Astrocyte (in vitro differentiated cells and primary cell): ENCODE measurements around the gene GAS2. TPM values are rescaled to one million over a fixed set of nuclear protein-coding genes. Genes with fewer than 3 reads are reported as not detected.
"Not testable (repeated sequence)": the region's sequence is repeated elsewhere in the genome, so short reads cannot be mapped to it uniquely, and the experiment has no call there.

Experiments
- DNase-seq: peaks from one replicate; pipeline ENCODE4 v3.0.0-alpha.2; 2010; ENCODE audit warnings: low read depth
- FAIRE-seq: peaks from 2 replicates; lab custom pipeline; 2011; peaks lifted over from hg19 to GRCh38; lab: Jason Lieb, UNC
- H2AFZ ChIP-seq: 2 replicates; pipeline ENCODE4 v1.6.0; 2012; ENCODE audit warnings: low read depth, low read length, inconsistent platforms
- H3K27ac ChIP-seq: 2 replicates; pipeline ENCODE4 v1.5.1; 2011; ENCODE audit warnings: low read depth, low read length, inconsistent platforms
- H3K27me3 ChIP-seq: 2 replicates; pipeline ENCODE4 v1.6.0; 2011; ENCODE audit warnings: low read length, inconsistent platforms; ENCODE audit not compliant: insufficient read depth
- H3K36me3 ChIP-seq: 2 replicates; pipeline ENCODE4 v1.5.1; 2011; ENCODE audit warnings: low read length, inconsistent platforms; ENCODE audit not compliant: insufficient read depth
- H3K4me1 ChIP-seq: 2 replicates; pipeline ENCODE4 v1.5.1; 2011; ENCODE audit warnings: low read length, inconsistent platforms; ENCODE audit not compliant: insufficient read depth
- H3K4me2 ChIP-seq: 2 replicates; pipeline ENCODE4 v1.6.0; 2012; ENCODE audit warnings: low read length, inconsistent platforms
- H3K4me3 ChIP-seq: 2 replicates; pipeline ENCODE4 v1.5.1; 2011; ENCODE audit warnings: low read depth, mild to moderate bottlenecking, low read length, inconsistent platforms; ENCODE audit not compliant: insufficient read depth
- H3K79me2 ChIP-seq: 2 replicates; pipeline ENCODE4 v1.6.0; 2012; ENCODE audit warnings: mild to moderate bottlenecking, low read length, inconsistent platforms; ENCODE audit not compliant: insufficient read depth
- H3K9ac ChIP-seq: 2 replicates; pipeline ENCODE4 v1.6.0; 2012; ENCODE audit warnings: mild to moderate bottlenecking, low read length, inconsistent platforms
- H3K9me3 ChIP-seq: 2 replicates; pipeline ENCODE4 v1.5.1; 2012; ENCODE audit warnings: low read depth, mild to moderate bottlenecking, low read length, inconsistent platforms; ENCODE audit not compliant: insufficient read depth
- H4K20me1 ChIP-seq: 2 replicates; pipeline ENCODE4 v1.6.0; 2012; ENCODE audit warnings: low read length, inconsistent platforms; ENCODE audit not compliant: insufficient read depth
- H3K27ac Mint-ChIP-seq: one replicate; pipeline ENCODE4 v1.8.0; 2021; ENCODE audit warnings: mild to moderate bottlenecking, mixed read lengths; ENCODE audit not compliant: unreplicated experiment
- H3K27me3 Mint-ChIP-seq: one replicate; pipeline ENCODE4 v1.8.0; 2021; ENCODE audit warnings: low read depth, mixed read lengths; ENCODE audit not compliant: unreplicated experiment
- H3K36me3 Mint-ChIP-seq: one replicate; pipeline ENCODE4 v1.8.0; 2021; ENCODE audit warnings: low read depth, mixed read lengths; ENCODE audit not compliant: unreplicated experiment
- H3K4me1 Mint-ChIP-seq: one replicate; pipeline ENCODE4 v1.8.0; 2021; ENCODE audit warnings: low read depth, mixed read lengths; ENCODE audit not compliant: unreplicated experiment
- H3K4me3 Mint-ChIP-seq: one replicate; pipeline ENCODE4 v1.8.0; 2021; ENCODE audit warnings: mild to moderate bottlenecking, moderate library complexity, mixed read lengths; ENCODE audit not compliant: unreplicated experiment
- H3K9me3 Mint-ChIP-seq: one replicate; pipeline ENCODE4 v1.8.0; 2021; ENCODE audit warnings: mild to moderate bottlenecking, mixed read lengths; ENCODE audit not compliant: unreplicated experiment
- CTCF ChIP-seq: IDR thresholded peaks from 2 replicates; pipeline ENCODE4 v1.5.1; 2011; ENCODE audit warnings: low read depth, mild to moderate bottlenecking, inconsistent platforms, low read length, moderate library complexity; ENCODE audit not compliant: insufficient read depth
- EZH2 ChIP-seq: IDR thresholded peaks from 2 replicates; pipeline ENCODE4 v1.6.1; 2012; ENCODE audit warnings: mild to moderate bottlenecking, low read length, inconsistent platforms; ENCODE audit not compliant: insufficient read depth
- total RNA-seq: library from RNA; stranded (reverse); gene quantifications from 2 replicates; pipeline ENCODE4 v1.2.1, GENCODE V29; 2021

The GAS2 gene
- total RNA-seq, 1 donor from 2014 or later: 1.5 TPM

GRCh38 chr11:22635689-22636088 is 30.7 kb upstream of the GAS2 start:
- FAIRE-seq: no peak

GRCh38 chr11:22640862-22641261 is 25.5 kb upstream of the GAS2 start:
- no peaks in the 10 kb centered on the region for H3K4me1 ChIP-seq
- no peak overlapping the region for H3K27ac Mint-ChIP-seq
- H3K9me3 ChIP-seq: no peaks in the 10 kb centered on the region
- no peaks in the 10 kb centered on the region for H3K36me3 ChIP-seq
- no peak for DNase-seq
- H4K20me1 ChIP-seq: no peaks in the 10 kb centered on the region
- TF ChIP-seq CTCF (no peak), EZH2 (no peak)
- no peaks in the 10 kb centered on the region for H3K9me3 Mint-ChIP-seq
- no peaks in the 10 kb centered on the region for H3K79me2 ChIP-seq
- H3K9ac ChIP-seq: no peak overlapping the region
- no peaks in the 10 kb centered on the region for H3K27me3 ChIP-seq
- H2AFZ ChIP-seq: no peak overlapping the region
- H3K27ac ChIP-seq: no peak overlapping the region
- FAIRE-seq: no peak
- H3K27me3 Mint-ChIP-seq: no peaks in the 10 kb centered on the region
- no peak overlapping the region for H3K4me2 ChIP-seq
- H3K4me3 ChIP-seq: no peak overlapping the region
- H3K36me3 Mint-ChIP-seq: no peaks in the 10 kb centered on the region
- no peaks in the 10 kb centered on the region for H3K4me1 Mint-ChIP-seq
- H3K4me3 Mint-ChIP-seq: no peak overlapping the region

More at GRCh38 chr11:22635689-22636088, 30.7 kb upstream of the GAS2 start:
- H3K4me2 ChIP-seq: no peak overlapping the region
- no peaks in the 10 kb centered on the region for H4K20me1 ChIP-seq
- H3K27me3 ChIP-seq: no peaks in the 10 kb centered on the region
- no peak overlapping the region for H3K4me3 ChIP-seq
- Mint-ChIP-seq H3K27me3 (no peaks in the 10 kb centered on the region), H3K4me1 (peaks cover 6% of the 10 kb centered on the region), H3K27ac (no peak overlapping the region), H3K36me3 (no peaks in the 10 kb centered on the region), H3K9me3 (no peaks in the 10 kb centered on the region), H3K4me3 (no peak overlapping the region)
- H3K9me3 ChIP-seq: no peaks in the 10 kb centered on the region
- no peaks in the 10 kb centered on the region for H3K4me1 ChIP-seq
- TF ChIP-seq CTCF: no peak
- TF ChIP-seq EZH2: no peak
- no peaks in the 10 kb centered on the region for H3K79me2 ChIP-seq
- no peaks in the 10 kb centered on the region for H3K36me3 ChIP-seq
- H3K9ac ChIP-seq: no peak overlapping the region
- no peak overlapping the region for H3K27ac ChIP-seq
- no peak for DNase-seq
- no peak overlapping the region for H2AFZ ChIP-seq

- Histone ChIP-seq H2AFZ (no peak overlapping the region), H3K9me3 (no peaks in the 10 kb centered on the region), H3K4me2 (no peak overlapping the region), H3K27me3 (no peaks in the 10 kb centered on the region), H3K79me2 (no peaks in the 10 kb centered on the region), H3K27ac (no peak overlapping the region), H3K9ac (no peak overlapping the region), H4K20me1 (no peaks in the 10 kb centered on the region), H3K4me1 (no peaks in the 10 kb centered on the region), H3K36me3 (no peaks in the 10 kb centered on the region), H3K4me3 (no peak overlapping the region)
- H3K4me1 Mint-ChIP-seq: no peaks in the 10 kb centered on the region
- H3K27me3 Mint-ChIP-seq: no peaks in the 10 kb centered on the region
- FAIRE-seq: no peak
- DNase-seq: no peak
- TF ChIP-seq CTCF: no peak
- TF ChIP-seq EZH2: no peak
- H3K27ac Mint-ChIP-seq: no peak overlapping the region
- H3K9me3 Mint-ChIP-seq: no peaks in the 10 kb centered on the region
- H3K4me3 Mint-ChIP-seq: no peak overlapping the region
- no peaks in the 10 kb centered on the region for H3K36me3 Mint-ChIP-seq
Observed at GRCh38 chr11:22641559-22641958, 24.9 kb upstream of the GAS2 start.

GRCh38 chr11:22652346-22652745 is 14.1 kb upstream of the GAS2 start:
- not testable (repeated sequence) for H2AFZ ChIP-seq, H3K4me1 Mint-ChIP-seq, H3K27me3 Mint-ChIP-seq, H3K36me3 Mint-ChIP-seq, H3K4me1 ChIP-seq, H3K9me3 ChIP-seq, H3K79me2 ChIP-seq, DNase-seq, H3K27me3 ChIP-seq, FAIRE-seq, H3K4me2 ChIP-seq, H3K9me3 Mint-ChIP-seq, H3K4me3 ChIP-seq, H3K9ac ChIP-seq, H3K36me3 ChIP-seq, H4K20me1 ChIP-seq, H3K4me3 Mint-ChIP-seq, H3K27ac Mint-ChIP-seq, H3K27ac ChIP-seq
